Epithelial cell of proximal tubule (primary cell): ENCODE results near the gene STOX2. TPM values are rescaled to one million over a fixed set of nuclear protein-coding genes. Genes with fewer than 3 reads are reported as not detected.

ENCODE experiments used
- DNase-seq: peaks from one replicate; pipeline ENCODE4 v3.0.0-alpha.2; 2011; ENCODE audit warnings: low read depth
- H3K4me3 ChIP-seq: 2 replicates; pipeline ENCODE4 v1.5.1; 2011; ENCODE audit warnings: low read depth, mild to moderate bottlenecking, low read length
- total RNA-seq: library from RNA; depleted of rRNA; stranded (reverse); fragments of >200 nt; gene quantifications from 2 replicates; pipeline ENCODE4 v1.2.3, GENCODE V29; 2015
- TF ChIP-seq, protein P1 (sequence below): conservative IDR thresholded peaks from 2 replicates; pipeline ENCODE4 v1.5.1; 2012; ENCODE audit warnings: low read depth, mild to moderate bottlenecking, low read length

The STOX2 gene
- total RNA-seq, 1 donor from 2014 or later = 4.3 TPM

GRCh38 chr4:184052616-184053015, 147.5 kb downstream of the STOX2 start:
- no peak for DNase-seq
- no peak overlapping the region for H3K4me3 ChIP-seq
- TF ChIP-seq, protein P1, sequence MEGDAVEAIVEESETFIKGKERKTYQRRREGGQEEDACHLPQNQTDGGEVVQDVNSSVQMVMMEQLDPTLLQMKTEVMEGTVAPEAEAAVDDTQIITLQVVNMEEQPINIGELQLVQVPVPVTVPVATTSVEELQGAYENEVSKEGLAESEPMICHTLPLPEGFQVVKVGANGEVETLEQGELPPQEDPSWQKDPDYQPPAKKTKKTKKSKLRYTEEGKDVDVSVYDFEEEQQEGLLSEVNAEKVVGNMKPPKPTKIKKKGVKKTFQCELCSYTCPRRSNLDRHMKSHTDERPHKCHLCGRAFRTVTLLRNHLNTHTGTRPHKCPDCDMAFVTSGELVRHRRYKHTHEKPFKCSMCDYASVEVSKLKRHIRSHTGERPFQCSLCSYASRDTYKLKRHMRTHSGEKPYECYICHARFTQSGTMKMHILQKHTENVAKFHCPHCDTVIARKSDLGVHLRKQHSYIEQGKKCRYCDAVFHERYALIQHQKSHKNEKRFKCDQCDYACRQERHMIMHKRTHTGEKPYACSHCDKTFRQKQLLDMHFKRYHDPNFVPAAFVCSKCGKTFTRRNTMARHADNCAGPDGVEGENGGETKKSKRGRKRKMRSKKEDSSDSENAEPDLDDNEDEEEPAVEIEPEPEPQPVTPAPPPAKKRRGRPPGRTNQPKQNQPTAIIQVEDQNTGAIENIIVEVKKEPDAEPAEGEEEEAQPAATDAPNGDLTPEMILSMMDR = no peak

GRCh38 chr4:184053434-184053833, 148.3 kb downstream of the STOX2 start:
- TF ChIP-seq, protein P1 = no peak
- no peak for DNase-seq
- H3K4me3 ChIP-seq = no peak overlapping the region

- TF ChIP-seq, protein P1 = no peak
- H3K4me3 ChIP-seq = no peak overlapping the region
- no peak for DNase-seq
Observed at GRCh38 chr4:184056877-184057276, 151.8 kb downstream of the STOX2 start.

DNA sequence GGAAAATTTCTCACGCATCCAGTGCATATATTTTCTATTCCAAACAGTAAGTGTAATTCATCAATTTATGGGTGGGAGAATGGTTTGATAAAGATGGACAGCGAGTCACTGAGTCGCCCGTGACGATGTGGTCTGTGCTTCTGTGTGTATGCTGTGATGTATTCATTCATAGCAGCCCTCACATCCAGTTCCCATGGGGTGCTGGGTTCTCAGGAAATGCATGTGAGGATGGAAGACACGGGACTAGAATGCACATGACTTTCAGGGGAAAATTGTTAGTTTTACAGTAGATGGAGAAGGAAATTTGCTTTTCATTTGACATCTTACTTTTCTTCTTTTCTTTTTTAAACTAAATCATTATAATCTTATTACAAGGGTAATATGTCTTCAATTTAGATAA, 152.9 kb downstream of the STOX2 start:
- TF ChIP-seq, protein P1 = no peak
- no peak overlapping the region for H3K4me3 ChIP-seq
- no peak for DNase-seq

DNA sequence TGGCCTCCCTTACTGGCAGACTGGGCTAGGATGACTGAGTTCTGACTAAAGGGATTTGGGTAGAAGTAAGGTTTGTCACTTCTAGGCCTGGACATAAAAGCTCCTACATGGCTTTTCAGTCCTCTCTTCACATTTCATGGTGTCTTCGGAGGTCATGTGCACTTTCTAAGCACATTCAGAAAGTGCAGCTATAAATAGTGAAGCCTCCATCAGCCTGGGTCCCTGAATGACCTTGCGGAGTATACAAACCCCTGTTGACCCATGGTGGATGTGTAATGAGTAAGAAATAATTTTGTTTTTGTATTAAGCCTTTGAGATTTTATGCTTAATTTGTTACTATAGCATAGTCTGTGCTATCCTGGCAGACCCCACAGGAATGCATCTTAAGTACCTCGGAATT, 154.0 kb downstream of the STOX2 start:
- no peak overlapping the region for H3K4me3 ChIP-seq
- TF ChIP-seq, protein P1 = no peak
- no peak for DNase-seq

DNA sequence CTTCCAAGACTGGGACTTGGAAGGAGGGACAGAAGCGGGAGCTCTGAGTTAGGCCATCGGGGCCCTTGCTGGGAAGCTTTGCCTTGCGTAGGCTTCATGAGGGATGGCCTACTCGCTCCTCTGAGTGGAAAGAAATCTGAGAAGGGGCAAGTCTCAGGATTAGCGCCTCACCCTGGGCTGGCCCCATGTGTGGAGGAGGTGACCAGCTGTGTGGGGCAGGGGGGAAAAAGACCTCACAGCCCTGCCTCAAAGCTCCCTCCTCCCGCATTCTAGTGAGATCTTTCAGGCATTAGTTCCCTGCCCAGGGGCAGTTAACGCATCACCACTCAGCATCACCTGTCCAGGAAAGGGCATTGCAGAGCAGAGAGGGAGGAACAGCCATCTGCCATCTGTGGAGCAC, 156.5 kb downstream of the STOX2 start:
- TF ChIP-seq, protein P1 = no peak
- DNase-seq = no peak

DNA sequence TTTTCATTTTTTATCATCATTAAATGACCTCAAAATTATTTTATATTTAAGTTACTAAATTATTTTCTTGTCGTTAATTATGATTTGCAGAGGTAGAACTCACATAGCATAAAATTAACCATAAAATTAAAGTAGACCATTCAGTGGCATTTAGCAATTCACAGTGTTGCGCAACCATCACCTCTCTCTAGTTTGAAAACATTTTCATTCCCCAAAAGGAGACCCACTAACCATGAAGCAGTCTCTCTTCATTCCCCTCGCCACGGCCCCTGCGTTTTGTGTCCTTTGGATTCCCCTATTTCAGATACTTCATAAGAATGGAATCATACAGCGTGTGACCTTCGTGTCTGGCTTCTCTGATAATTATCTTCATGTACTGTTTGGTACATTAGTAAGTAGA, 157.7 kb downstream of the STOX2 start:
- H3K4me3 ChIP-seq = no peak overlapping the region
- TF ChIP-seq, protein P1 = no peak
- no peak for DNase-seq

More for the DNA sequence above, 156.5 kb downstream of the STOX2 start:
- no peak overlapping the region for H3K4me3 ChIP-seq
